ENCODE data around the gene CFP. TPM values are rescaled to one million over a fixed set of nuclear protein-coding genes. Genes with fewer than 3 reads are reported as not detected.
A peak's percentile ranks its signal among the peaks of the same experiment; 100 is the strongest.

CFP gene
- total RNA-seq, 1 experiment from 2014 or later: 1.3 TPM

DNA sequence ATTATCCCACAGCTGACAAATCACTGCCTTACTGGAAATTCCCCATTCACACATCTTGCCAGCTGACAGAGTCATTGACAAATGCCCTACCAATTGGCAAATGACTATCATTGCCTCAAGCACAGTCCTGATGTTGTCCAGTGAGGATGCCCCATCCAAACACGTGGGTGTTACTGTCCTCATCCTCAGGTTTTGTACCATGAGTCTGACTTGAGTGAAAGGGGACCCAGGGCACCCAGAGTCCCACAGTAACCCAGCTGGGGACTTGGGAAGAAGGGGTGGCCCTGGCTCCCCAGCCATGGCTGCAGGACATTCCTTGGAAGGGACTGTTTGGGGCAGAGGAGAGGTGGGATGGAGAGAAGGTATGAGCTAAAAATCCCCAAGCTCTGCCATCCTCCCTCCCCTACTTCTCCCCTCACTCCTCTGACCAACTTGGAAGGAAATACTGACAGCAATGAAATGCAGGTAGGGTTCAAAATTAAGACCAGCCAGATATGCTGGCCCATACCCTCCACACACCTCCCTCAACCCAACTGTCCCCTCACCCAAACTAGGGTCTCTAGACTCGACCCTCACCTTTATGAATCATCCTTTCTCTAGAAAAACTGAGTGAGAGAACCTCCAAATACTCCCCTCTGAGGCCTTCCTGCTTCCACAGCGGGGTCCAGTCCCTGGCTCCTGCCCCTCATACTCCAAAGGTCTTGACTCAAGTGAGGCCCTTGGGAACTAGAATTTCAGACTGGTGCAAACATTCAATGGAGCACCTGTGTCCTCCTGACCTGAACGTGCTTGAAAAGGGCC lies 42.4 kb downstream of the CFP start:
- no peak overlapping the region for H3K27ac ChIP-seq (ENCODE audit: low read depth, low read length)
- ATAC-seq (no peak), DNase-seq (ENCODE audit: low read depth, low spot score) (no peak)
- peaks cover 3 to 6% of the 10 kb centered on the region in 2 experiments; a peak in 1 of 4 replicates for H3K36me3 ChIP-seq (ENCODE audit: control insufficient read depth in 1 of 2, insufficient read depth in 2 of 2, low read length in 2 of 2)
- intact Hi-C loops (cut with micrococcal nuclease): no loop called here
- peaks cover 20% of the 10 kb centered on the region for H3K79me2 ChIP-seq (ENCODE audit: insufficient read depth, low read length)
- CTCF ChIA-PET: no interaction called here
- RAD21 ChIA-PET (ENCODE audit: low non-redundant PET in 1 of 2, low total read pairs in 2 of 2, uncharacterized antibody in 2 of 2, unreplicated experiment in 2 of 2): no interaction called here
- no peak overlapping the region for H2AFZ ChIP-seq (ENCODE audit: low read depth, low read length, poor library complexity, severe bottlenecking)
- no TSS peak for BruUV-seq (replicated peaks)
- no peak overlapping the region for H3K9ac ChIP-seq (ENCODE audit: low read length)
- no peaks in the 10 kb centered on the region for H3K9me2 ChIP-seq (ENCODE audit: insufficient read depth)
- no peak overlapping the region for H3K4me3 ChIP-seq (replicated peaks in 1 of 2; ENCODE audit: low read depth in 1 of 2, low read length in 2 of 2)
- H3K9me3 ChIP-seq (ENCODE audit: control insufficient read depth in 1 of 2, insufficient read depth in 1 of 2, low read depth in 1 of 2, low read length in 2 of 2): no peaks in the 10 kb centered on the region
- H3K27me3 ChIP-seq (ENCODE audit: insufficient read depth, low read length): no peaks in the 10 kb centered on the region
- H3K4me1 ChIP-seq (ENCODE audit: control insufficient read depth in 1 of 2, insufficient read depth in 2 of 2, low read length in 2 of 2): peaks cover 0 to 11% of the 10 kb centered on the region in 2 experiments; a peak in 2 of 4 replicates
- POLR2A ChIA-PET: no interaction called here
- TF ChIP-seq POLR2AphosphoS5 (IDR thresholded peaks at IDR 0.05; ENCODE audit: low read depth, low read length) (peak; percentile 44; the same call in 1 of the 2 replicates), SIN3A (IDR thresholded peaks at IDR 0.05; ENCODE audit: low read depth) (no peak)
- no peak overlapping the region for H3K4me2 ChIP-seq (ENCODE audit: low read length)
- H4K20me1 ChIP-seq (ENCODE audit: insufficient read depth): no peaks in the 10 kb centered on the region

DNA sequence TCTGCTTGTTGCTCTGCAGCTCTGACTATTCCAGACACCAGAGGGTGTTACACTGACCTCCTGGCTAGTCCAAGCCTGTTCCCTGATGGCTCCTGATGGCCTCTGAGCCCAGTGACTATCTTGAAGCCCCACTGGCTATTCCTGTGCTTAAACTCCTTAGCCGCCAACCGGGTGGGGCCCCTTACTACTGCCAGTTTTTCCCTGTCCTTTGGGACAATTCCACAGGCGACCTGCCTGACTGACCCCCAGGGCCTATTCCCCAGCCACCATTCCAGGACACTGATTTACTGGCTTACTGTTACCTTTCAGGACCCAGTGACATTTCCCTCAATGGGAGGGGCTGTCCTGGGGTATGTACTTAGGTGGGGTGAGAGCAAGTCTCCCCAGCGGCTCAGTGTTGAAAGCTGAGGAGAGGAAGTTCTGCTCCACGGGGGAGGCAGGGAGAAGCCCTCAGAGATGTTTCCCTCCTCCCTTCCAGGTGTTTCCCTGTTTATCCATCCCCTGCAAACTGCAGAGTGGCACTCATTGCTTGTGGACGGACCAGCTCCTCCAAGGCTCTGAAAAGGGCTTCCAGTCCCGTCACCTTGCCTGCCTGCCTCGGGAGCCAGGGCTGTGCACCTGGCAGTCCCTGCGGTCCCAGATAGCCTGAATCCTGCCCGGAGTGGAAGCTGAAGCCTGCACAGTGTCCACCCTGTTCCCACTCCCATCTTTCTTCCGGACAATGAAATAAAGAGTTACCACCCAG lies 43.5 kb downstream of the CFP start:
- Histone ChIP-seq H3K27me3 (ENCODE audit: insufficient read depth, low read length) (no peaks in the 10 kb centered on the region), H4K20me1 (ENCODE audit: insufficient read depth) (no peaks in the 10 kb centered on the region), H3K4me2 (ENCODE audit: low read length) (no peak overlapping the region), H3K9ac (ENCODE audit: low read length) (no peak overlapping the region), H3K9me3 (ENCODE audit: control insufficient read depth in 1 of 2, insufficient read depth in 1 of 2, low read depth in 1 of 2, low read length in 2 of 2) (no peaks in the 10 kb centered on the region), H2AFZ (ENCODE audit: low read depth, low read length, poor library complexity, severe bottlenecking) (no peak overlapping the region), H3K36me3 (ENCODE audit: control insufficient read depth in 1 of 2, insufficient read depth in 2 of 2, low read length in 2 of 2) (peaks cover 3 to 6% of the 10 kb centered on the region in 2 experiments; a peak in 1 of 4 replicates), H3K4me3 (replicated peaks in 1 of 2; ENCODE audit: low read depth in 1 of 2, low read length in 2 of 2) (no peak overlapping the region), H3K27ac (ENCODE audit: low read depth, low read length) (no peak overlapping the region), H3K79me2 (ENCODE audit: insufficient read depth, low read length) (peaks cover 20% of the 10 kb centered on the region), H3K9me2 (ENCODE audit: insufficient read depth) (no peaks in the 10 kb centered on the region), H3K4me1 (ENCODE audit: control insufficient read depth in 1 of 2, insufficient read depth in 2 of 2, low read length in 2 of 2) (peaks cover 4 to 19% of the 10 kb centered on the region in 2 experiments)
- TF ChIP-seq, protein P1, sequence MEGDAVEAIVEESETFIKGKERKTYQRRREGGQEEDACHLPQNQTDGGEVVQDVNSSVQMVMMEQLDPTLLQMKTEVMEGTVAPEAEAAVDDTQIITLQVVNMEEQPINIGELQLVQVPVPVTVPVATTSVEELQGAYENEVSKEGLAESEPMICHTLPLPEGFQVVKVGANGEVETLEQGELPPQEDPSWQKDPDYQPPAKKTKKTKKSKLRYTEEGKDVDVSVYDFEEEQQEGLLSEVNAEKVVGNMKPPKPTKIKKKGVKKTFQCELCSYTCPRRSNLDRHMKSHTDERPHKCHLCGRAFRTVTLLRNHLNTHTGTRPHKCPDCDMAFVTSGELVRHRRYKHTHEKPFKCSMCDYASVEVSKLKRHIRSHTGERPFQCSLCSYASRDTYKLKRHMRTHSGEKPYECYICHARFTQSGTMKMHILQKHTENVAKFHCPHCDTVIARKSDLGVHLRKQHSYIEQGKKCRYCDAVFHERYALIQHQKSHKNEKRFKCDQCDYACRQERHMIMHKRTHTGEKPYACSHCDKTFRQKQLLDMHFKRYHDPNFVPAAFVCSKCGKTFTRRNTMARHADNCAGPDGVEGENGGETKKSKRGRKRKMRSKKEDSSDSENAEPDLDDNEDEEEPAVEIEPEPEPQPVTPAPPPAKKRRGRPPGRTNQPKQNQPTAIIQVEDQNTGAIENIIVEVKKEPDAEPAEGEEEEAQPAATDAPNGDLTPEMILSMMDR (IDR thresholded peaks at IDR 0.05 in 2 of 3, conservative IDR thresholded peaks at IDR 0.05 in 1 of 3; ENCODE audit: borderline replicate concordance in 1 of 3, insufficient read depth in 1 of 3, low read depth in 2 of 3, low read length in 2 of 3): no peak
- TF ChIP-seq FOSL1 (IDR thresholded peaks at IDR 0.05; ENCODE audit: low read depth) (no peak), SP1 (IDR thresholded peaks at IDR 0.05; ENCODE audit: low read depth) (no peak), EZH2 (IDR thresholded peaks at IDR 0.05) (no peak), TCF7L2 (IDR thresholded peaks at IDR 0.05; ENCODE audit: borderline replicate concordance, extremely low read depth, insufficient read depth, insufficient read length) (no peak), EZH2phosphoT487 (IDR thresholded peaks at IDR 0.05; ENCODE audit: borderline replicate concordance) (no peak), JUND (IDR thresholded peaks at IDR 0.05) (no peak), ZFX (IDR thresholded peaks at IDR 0.05) (no peak), YY1 (IDR thresholded peaks at IDR 0.05; ENCODE audit: extremely low read depth, insufficient replicate concordance, low read depth, low read length) (no peak), CBX3 (IDR thresholded peaks at IDR 0.05; ENCODE audit: low read depth) (no peak), SIN3A (IDR thresholded peaks at IDR 0.05; ENCODE audit: low read depth) (no peak), MAX (IDR thresholded peaks at IDR 0.05) (no peak), ELF1 (IDR thresholded peaks at IDR 0.05; ENCODE audit: borderline replicate concordance, low read depth) (no peak), EGR1 (IDR thresholded peaks at IDR 0.05; ENCODE audit: low read depth) (no peak), POLR2A (IDR thresholded peaks at IDR 0.05; ENCODE audit: borderline replicate concordance, extremely low read depth, insufficient read depth, insufficient read length) (no peak)
- TF ChIP-seq, protein P2, sequence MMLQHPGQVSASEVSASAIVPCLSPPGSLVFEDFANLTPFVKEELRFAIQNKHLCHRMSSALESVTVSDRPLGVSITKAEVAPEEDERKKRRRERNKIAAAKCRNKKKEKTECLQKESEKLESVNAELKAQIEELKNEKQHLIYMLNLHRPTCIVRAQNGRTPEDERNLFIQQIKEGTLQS (IDR thresholded peaks at IDR 0.05): no peak
- BruUV-seq (replicated peaks): no TSS peak
- intact Hi-C loops (cut with micrococcal nuclease): no loop called here
- POLR2A ChIA-PET: no interaction called here
- RAD21 ChIA-PET (ENCODE audit: low non-redundant PET in 1 of 2, low total read pairs in 2 of 2, uncharacterized antibody in 2 of 2, unreplicated experiment in 2 of 2): no interaction called here
- CTCF ChIA-PET: no interaction called here
- ATAC-seq (no peak), DNase-seq (ENCODE audit: low read depth, low spot score) (no peak)
